ENCODE data around the gene NRXN3. TPM values are rescaled to one million over a fixed set of nuclear protein-coding genes. Genes with fewer than 3 reads are reported as not detected.
A peak's percentile ranks its signal among the peaks of the same experiment; 100 is the strongest.

Gene NRXN3
- total RNA-seq, 1 donor from 2014 or later, result 1.6 TPM

DNA sequence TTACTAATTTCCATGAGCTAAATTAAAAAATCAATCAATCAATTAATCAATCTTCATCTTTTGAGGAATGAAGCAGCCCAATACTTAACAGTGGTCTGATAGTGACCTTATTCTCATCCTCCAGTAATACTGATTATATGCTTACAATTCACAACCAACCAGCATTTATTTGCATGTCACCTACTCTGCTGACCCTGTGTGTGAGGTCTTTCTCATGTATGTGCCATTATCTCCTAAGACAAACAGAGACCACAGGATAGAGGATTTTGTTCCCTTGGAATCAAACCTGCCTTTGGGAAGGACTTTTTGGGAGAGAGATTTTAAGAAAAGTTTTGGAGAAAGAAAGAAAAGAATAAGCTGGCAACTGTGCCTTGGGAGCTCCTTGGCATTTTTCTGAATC is 197.2 kb downstream of the NRXN3 start:
- H3K27me3 ChIP-seq (ENCODE audit: control insufficient read depth, insufficient read depth, low read length), result no peaks in the 10 kb centered on the region
- H3K4me3 ChIP-seq (ENCODE audit: low read depth, low read length), result no peak overlapping the region
- no peaks in the 10 kb centered on the region for H3K36me3 ChIP-seq (ENCODE audit: control insufficient read depth, insufficient read depth, low read length)
- DNase-seq (ENCODE audit: low read depth), result no peak
- TF ChIP-seq CTCF (IDR thresholded peaks at IDR 0.05; ENCODE audit: insufficient read depth, low read length, poor library complexity, severe bottlenecking), result no peak

- no peak for DNase-seq (ENCODE audit: low read depth)
- TF ChIP-seq CTCF (IDR thresholded peaks at IDR 0.05; ENCODE audit: insufficient read depth, low read length, poor library complexity, severe bottlenecking), result no peak
- H3K36me3 ChIP-seq (ENCODE audit: control insufficient read depth, insufficient read depth, low read length), result no peaks in the 10 kb centered on the region
Observed at GRCh38 chr14:78383060-78383459, 212.9 kb downstream of the NRXN3 start.

GRCh38 chr14:78398216-78398615 is 228.0 kb downstream of the NRXN3 start:
- Histone ChIP-seq H3K27me3 (ENCODE audit: control insufficient read depth, insufficient read depth, low read length) (no peaks in the 10 kb centered on the region), H3K36me3 (ENCODE audit: control insufficient read depth, insufficient read depth, low read length) (no peaks in the 10 kb centered on the region), H3K4me3 (ENCODE audit: low read depth, low read length) (no peak overlapping the region)
- TF ChIP-seq CTCF (IDR thresholded peaks at IDR 0.05; ENCODE audit: insufficient read depth, low read length, poor library complexity, severe bottlenecking), result no peak
- no peak for DNase-seq (ENCODE audit: low read depth)

More at GRCh38 chr14:78383060-78383459, 212.9 kb downstream of the NRXN3 start:
- Histone ChIP-seq H3K27me3 (ENCODE audit: control insufficient read depth, insufficient read depth, low read length) (no peaks in the 10 kb centered on the region), H3K4me3 (ENCODE audit: low read depth, low read length) (no peak overlapping the region)

DNA sequence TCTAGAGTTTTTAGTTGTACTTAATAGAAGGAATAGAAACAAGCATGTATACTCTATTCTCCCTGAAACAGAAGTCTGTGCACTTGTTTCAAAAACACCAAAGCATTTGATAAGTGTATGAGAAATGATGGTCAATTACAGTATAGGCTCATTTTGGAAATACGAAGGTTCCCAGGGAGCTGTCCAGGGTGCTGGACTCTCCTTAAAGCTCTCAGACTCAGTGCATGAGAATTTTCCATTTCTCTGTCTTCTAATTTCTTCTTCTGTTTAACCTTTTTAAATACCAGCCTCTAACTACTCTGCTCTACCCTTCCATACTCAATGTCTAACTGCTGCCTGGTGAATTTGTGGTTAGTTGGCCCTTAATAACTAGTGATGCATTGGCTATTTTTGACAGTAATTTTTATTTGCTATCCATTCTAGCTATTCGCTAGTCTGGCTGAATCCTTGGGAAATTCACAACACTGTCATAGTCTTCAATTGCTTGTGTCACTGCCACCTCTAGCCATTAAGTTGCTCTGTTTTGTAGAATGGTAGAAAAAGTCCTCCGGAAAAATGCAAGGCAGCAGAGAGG is 229.2 kb downstream of the NRXN3 start:
- DNase-seq (ENCODE audit: low read depth), result peak; percentile 21
- no peaks in the 10 kb centered on the region for H3K36me3 ChIP-seq (ENCODE audit: control insufficient read depth, insufficient read depth, low read length)

DNA sequence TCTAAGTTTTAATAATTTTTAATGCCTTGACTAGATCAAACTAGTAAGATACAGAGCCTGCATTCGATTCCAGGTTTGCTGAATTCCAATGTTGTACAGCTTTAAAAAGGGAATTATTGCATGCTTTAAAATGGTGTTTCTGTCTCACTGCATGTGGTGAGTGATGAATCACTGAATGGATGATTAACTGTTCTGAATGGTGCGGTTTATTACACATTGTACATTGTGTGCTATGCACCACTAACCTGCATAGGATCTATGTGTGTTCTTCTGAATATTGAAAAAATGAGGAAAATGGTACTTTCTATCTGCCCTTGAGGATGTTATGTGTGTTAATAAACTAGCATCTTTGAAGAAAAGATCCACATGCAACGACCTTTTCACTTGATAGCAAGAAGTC is 231.7 kb downstream of the NRXN3 start:
- no peaks in the 10 kb centered on the region for H3K27me3 ChIP-seq (ENCODE audit: control insufficient read depth, insufficient read depth, low read length)
- peak; percentile 56 for DNase-seq (ENCODE audit: low read depth)

More for the DNA sequence above, 229.2 kb downstream of the NRXN3 start:
- no peaks in the 10 kb centered on the region for H3K27me3 ChIP-seq (ENCODE audit: control insufficient read depth, insufficient read depth, low read length)
- no peak overlapping the region for H3K4me3 ChIP-seq (ENCODE audit: low read depth, low read length)
- TF ChIP-seq CTCF (IDR thresholded peaks at IDR 0.05; ENCODE audit: insufficient read depth, low read length, poor library complexity, severe bottlenecking), result no peak

More for the DNA sequence above, 231.7 kb downstream of the NRXN3 start:
- TF ChIP-seq CTCF (IDR thresholded peaks at IDR 0.05; ENCODE audit: insufficient read depth, low read length, poor library complexity, severe bottlenecking), result no peak
- Histone ChIP-seq H3K4me3 (ENCODE audit: low read depth, low read length) (no peak overlapping the region), H3K36me3 (ENCODE audit: control insufficient read depth, insufficient read depth, low read length) (no peaks in the 10 kb centered on the region)
